HG03108 (cell line): ENCODE data around the gene TMEM248.
"Not testable (repeated sequence)": the region's sequence is repeated elsewhere in the genome, so short reads cannot be mapped to it uniquely, and the experiment has no call there.

Experiments
- ATAC-seq: cut with Tn5 transposase; IDR thresholded peaks from one replicate; pipeline ENCODE4 v1.9.1; 2021; ENCODE audit warnings: moderate library complexity; ENCODE audit not compliant: unreplicated experiment

TMEM248 gene

DNA sequence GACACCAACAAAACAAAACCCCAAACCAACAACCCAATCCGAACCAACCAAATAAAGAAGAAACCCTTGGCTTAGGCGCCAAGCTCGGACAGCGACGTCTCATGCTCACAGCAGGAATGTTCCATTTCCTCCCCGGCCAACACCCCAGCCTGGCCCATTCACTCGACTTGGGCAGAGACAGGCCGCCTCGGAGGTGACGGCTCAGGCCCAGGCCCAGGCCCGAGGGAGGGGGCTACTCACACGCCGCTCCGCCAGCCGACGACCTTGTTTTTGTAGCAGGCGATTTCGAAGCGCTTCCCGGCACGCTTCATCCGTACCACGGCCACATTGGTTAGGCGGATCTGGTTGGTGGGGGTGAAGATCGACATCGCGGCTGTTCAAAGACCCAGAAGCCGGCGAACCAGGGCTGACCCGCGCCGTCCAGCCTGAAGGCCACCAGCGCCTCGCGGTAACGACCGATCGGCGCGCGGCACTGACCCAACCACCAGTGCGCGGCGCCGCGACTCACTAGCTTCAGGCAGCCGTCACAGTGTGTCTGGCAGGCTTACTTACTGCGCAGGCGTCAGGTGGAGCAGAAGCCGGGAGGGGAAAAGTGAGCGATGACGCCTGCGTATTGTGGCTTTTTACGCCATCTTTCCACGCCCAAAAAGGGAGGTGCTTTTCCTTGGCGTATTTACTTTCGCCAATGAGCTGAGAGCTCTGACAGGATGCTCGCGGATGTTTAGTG, 74.2 kb downstream of the TMEM248 start, which contains the start of gene SBDS:
Gene SBDS (minus strand): TSS at position 537 of the 727 bp plus-strand sequence. CDS start 169 bp downstream, at position 368.
- peak; percentile 65 for ATAC-seq

GRCh38 chr7:66996444-66997191, 75.6 kb downstream of the TMEM248 start, which contains the start of gene TYW1:
TSS of gene TYW1 (plus strand) at chr7:66996833. CDS start at chr7:66996979, 146 bp downstream.
- ATAC-seq = peak; percentile 87

DNA sequence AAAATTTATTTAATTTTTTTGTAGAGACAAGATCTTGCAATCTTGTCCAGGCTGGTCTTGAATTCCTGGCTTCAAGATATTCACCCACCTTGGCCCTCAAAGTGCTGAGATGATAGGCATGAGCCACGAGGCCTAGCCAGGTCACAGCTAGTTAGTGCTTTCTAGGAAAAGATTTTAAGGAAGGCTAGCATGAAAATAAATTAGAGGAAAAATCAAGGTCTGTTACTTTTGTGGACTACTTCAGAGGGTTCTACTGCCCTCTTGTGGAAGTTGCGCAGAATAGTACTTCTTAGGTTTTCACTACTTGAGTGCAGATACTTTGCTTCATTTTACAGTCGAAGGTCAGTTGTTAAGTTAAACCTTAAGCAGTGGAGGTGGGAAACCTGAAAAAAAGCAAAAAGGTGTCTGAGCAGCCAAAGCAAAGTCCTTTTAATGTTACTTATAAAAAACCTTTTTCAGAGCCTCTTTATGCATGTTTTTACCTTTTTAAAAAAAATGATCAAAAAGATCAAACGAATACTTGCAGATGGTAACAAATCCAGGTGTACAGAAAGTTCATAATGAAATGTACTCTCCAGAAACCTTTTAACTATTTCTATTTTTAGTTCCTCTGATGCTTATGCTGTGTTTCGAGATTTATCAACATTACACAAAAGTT, 79.7 kb downstream of the TMEM248 start:
- ATAC-seq = not testable (repeated sequence)

- not testable (repeated sequence) for ATAC-seq
These were observed 83.1 kb downstream of the TMEM248 start for GRCh38 chr7:67004145-67004544.

GRCh38 chr7:67006965-67007364, 85.9 kb downstream of the TMEM248 start:
- no peak for ATAC-seq
